GM18868 (cell line): Measurements from ENCODE around the gene DMTF1.
A peak's percentile ranks its signal among the peaks of the same experiment; 100 is the strongest.

Experiments
- ATAC-seq: cut with Tn5 transposase; IDR thresholded peaks from one replicate; pipeline ENCODE4 v1.9.1; 2021; ENCODE audit warnings: mild to moderate bottlenecking, moderate library complexity; ENCODE audit not compliant: unreplicated experiment

Gene DMTF1

DNA sequence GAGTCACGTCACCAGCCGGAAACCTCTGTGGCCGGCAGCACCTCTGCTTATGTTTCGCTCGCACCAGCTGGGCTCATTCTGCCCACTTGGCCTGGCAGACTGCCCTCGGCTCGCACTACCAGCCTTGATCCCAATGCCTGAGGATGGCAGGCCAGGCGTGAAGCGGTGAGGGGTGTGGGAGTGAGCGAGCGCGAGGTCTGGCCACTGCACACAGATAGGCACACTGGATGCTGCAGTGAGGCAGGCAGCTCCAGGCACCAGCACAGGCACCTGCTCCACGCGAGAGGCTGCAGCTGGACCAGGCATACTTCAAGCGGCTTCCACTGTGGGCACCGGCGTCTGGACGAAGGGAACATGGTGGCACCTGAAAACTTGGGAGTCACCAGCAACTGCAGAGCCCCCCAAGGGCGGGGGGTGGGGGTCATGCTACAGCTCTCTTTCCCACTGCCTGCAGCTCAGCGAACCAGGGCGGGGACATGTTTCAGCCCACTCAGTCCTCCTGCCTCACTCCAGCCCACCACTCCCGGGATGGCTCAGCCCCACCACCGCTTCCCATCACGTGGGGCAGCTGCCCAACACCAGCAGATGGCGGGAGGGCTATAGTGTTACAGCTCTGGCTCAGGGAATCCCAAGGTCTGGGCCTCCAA lies 5.4 kb upstream of the DMTF1 start:
- no peak for ATAC-seq

- ATAC-seq = no peak
Observed at GRCh38 chr7:87147500-87147899, 4.8 kb upstream of the DMTF1 start.

- ATAC-seq = no peak
Observed at GRCh38 chr7:87148332-87148955, 3.8 kb upstream of the DMTF1 start.

- ATAC-seq = no peak
Observed at GRCh38 chr7:87151002-87151728, 1.1 kb upstream of the DMTF1 start.

DNA sequence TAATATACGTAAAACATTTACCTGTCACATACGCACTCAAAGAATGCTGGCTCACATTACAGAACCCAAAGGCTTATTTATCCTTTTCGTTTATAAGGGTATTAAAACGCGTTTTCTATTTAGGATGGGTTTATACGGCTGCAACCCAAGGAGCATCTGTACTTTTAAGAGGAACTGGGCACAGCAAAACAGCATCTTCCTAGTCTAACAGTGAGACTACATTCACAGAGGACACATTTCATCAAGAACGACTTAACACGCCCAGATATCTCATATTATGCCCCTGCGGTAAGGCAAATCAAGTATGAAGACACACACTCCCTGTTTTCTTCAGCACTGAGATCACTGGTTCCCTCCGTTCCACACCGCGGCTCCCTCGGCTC lies 533 bp upstream of the DMTF1 start:
- peak; percentile 32 for ATAC-seq

DNA sequence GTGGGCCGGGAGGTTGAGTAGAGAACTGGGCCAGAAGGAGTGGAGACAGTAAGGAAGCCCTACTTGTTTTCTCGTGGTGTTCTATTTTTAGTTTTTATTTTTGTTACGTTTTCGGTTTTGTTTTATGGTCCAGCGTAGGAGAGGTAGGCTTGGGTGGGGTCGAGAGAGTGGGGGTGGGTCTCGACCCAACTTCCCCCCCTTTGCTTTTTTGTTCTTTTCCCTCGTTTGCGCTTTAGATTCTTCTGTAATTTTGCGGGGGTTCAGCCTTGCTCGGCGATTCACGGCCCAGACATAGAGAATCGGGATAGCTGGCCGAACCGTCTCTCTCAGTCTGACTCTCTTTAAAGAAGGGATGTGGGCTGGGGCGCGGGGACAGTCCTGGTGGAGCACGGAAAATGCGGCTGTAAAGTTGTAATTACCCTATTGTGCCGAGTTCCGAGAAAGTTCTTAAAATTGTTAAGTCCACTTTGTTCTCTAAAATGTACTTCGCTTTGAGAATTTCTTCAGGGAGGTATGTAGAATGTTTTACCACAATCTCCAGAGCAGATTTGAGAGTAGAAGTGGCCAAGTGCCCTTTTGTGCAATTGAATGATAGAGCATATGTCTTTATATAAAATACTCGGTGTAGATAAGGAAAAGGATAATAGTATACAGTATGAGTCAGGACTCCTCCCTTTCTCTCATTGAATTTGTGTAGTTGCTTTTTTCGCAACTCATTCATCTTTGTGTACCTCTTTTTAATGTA lies 816 bp downstream of the DMTF1 start:
- peak; percentile 10 for ATAC-seq

- ATAC-seq = no peak
Observed at GRCh38 chr7:87154166-87154565, 1.9 kb downstream of the DMTF1 start.

- ATAC-seq = no peak
Observed at GRCh38 chr7:87154569-87154968, 2.3 kb downstream of the DMTF1 start.

GRCh38 chr7:87155788-87156187 lies 3.5 kb downstream of the DMTF1 start:
- no peak for ATAC-seq

- ATAC-seq = no peak
Observed at GRCh38 chr7:87156709-87157108, 4.5 kb downstream of the DMTF1 start.

GRCh38 chr7:87159538-87159937 lies 7.3 kb downstream of the DMTF1 start:
- peak; percentile 77 for ATAC-seq

GRCh38 chr7:87164433-87164832 lies 12.2 kb downstream of the DMTF1 start:
- ATAC-seq = no peak

DNA sequence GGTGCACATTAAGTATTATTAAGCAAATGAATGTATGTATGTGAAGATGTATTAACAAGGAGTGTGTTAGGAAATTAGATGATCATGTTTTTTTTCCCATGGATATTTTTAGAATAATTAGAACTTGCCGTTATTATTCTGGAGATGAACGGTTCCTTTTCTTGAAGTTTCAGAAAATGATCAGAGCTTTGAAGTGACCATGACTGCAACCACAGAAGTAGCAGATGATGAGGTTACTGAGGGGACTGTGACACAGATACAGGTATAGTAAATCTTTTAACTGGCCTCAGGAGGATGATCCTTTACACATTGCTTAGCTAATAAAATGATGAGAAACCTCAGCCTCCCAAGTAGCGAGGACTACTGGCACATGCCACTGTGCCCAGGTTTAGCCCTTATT lies 18.6 kb downstream of the DMTF1 start:
- peak; percentile 76 for ATAC-seq

- peak; percentile 62 for ATAC-seq
Observed at GRCh38 chr7:87171282-87171934, 19.2 kb downstream of the DMTF1 start.

GRCh38 chr7:87173471-87173870 lies 21.2 kb downstream of the DMTF1 start:
- no peak for ATAC-seq

DNA sequence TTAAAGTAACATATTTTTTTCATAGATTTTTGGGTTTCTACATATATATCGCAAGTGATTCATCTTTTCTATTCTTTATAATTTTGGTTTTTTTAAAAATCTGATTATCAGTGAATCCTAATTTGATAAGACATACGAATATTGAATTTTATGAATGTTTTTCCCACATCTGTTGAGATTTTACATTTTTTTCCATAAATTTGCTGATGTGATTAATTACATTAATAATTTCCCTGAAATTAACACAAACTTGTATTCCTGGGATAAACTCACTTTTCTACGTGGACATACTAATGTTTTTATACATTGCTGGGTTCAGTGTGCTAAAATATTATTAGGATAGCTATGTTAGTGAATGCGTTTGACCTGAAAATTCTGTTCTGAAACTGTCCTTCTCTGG lies 26.1 kb downstream of the DMTF1 start:
- ATAC-seq = no peak

- no peak for ATAC-seq
Observed at GRCh38 chr7:87179180-87179579, 26.9 kb downstream of the DMTF1 start.

- no peak for ATAC-seq
Observed at GRCh38 chr7:87187120-87187519, 34.9 kb downstream of the DMTF1 start.

DNA sequence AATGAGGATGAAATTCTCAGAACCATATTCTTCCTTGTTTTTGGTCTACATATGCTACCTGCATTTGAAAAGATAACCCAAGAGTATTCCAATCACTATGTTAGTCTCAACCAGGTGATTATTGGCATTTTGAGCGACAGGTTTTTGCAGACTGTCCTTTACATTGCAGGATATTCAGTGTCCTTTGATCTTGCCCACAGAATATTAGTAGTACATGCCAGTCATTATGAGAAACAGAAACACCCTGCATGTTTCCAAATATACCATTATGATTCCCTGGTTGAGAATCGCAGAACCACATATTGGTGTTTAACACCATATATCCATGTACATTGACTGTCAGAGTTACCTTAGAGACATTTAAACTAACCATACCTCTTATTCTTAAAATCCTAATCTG lies 36.7 kb downstream of the DMTF1 start:
- peak; percentile 53 for ATAC-seq

DNA sequence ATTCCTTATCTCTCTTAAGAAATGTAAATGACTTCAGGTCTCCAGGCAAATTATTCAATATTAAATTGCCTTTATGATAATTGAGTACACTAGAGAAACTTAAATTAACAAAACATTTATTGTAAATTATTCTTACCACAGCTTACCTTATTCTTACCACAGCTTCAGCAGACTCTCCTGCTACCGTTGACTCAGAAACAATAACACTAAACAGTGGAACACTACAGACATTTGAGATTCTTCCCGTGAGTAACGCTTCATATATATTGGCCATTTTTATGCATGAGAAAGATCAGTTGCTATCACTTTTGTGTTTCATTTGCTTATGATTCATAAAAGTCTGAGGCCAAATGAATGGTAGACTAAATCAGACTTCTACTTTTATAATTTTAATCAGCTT lies 38.5 kb downstream of the DMTF1 start:
- ATAC-seq = no peak
